Measurements from ENCODE around the gene USH2A. TPM values are rescaled to one million over a fixed set of nuclear protein-coding genes. Genes with fewer than 3 reads are reported as not detected.

Gene USH2A
- total and polyA plus RNA-seq, 2 experiments from 2014 or later: 0.24 TPM; not detected in 1

DNA sequence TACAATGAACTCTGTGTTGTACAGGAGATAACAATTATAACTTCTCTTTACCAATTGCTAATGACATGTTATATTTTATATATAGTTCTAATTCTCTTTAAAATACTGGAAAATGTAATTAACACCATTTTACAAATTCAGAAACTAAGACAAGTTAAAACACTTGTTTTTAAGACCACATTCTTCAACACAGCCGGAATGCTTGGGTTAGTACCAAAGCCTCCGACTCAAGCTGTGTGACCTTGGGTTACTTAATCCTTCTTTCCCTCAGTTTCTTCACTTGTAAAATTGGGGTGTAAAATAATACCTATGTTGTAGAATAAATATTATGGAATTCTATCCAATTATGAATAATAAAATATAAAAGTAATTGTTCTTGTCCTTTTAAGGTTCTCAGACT, 378.7 kb downstream of the USH2A start:
- TF ChIP-seq, protein P1, sequence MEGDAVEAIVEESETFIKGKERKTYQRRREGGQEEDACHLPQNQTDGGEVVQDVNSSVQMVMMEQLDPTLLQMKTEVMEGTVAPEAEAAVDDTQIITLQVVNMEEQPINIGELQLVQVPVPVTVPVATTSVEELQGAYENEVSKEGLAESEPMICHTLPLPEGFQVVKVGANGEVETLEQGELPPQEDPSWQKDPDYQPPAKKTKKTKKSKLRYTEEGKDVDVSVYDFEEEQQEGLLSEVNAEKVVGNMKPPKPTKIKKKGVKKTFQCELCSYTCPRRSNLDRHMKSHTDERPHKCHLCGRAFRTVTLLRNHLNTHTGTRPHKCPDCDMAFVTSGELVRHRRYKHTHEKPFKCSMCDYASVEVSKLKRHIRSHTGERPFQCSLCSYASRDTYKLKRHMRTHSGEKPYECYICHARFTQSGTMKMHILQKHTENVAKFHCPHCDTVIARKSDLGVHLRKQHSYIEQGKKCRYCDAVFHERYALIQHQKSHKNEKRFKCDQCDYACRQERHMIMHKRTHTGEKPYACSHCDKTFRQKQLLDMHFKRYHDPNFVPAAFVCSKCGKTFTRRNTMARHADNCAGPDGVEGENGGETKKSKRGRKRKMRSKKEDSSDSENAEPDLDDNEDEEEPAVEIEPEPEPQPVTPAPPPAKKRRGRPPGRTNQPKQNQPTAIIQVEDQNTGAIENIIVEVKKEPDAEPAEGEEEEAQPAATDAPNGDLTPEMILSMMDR (IDR thresholded peaks at IDR 0.05; ENCODE audit: low read depth, low read length): no peak
- Histone ChIP-seq H3K4me1 (ENCODE audit: low read depth) (no peaks in the 10 kb centered on the region), H3K36me3 (no peaks in the 10 kb centered on the region), H3K27ac (no peak overlapping the region), H3K9me3 (ENCODE audit: low read depth) (no peaks in the 10 kb centered on the region), H3K4me3 (no peak overlapping the region), H3K27me3 (no peaks in the 10 kb centered on the region)
- DNase-seq (ENCODE audit: low read depth in 1 of 2, low spot score in 1 of 2): no peak

DNA sequence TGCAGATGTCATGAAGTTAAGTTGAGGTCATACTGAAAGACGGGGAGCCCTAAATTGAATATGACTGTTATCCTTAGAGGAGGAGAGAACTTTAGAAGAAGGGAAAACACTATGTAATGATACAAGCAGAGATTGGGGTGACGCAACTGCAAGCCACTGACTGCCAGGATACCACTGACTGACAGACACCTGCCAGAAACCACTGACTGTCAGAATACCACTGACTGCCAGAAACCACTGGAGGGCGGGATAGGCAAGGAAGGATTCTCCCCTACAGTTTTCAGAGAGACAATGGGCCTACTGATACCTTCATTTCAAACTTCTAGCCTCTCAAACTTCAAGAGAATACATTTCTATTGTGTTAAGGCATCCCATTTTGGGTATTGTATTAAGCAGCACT, 388.7 kb downstream of the USH2A start:
- no peak overlapping the region for H3K27ac ChIP-seq
- TF ChIP-seq, protein P1 (IDR thresholded peaks at IDR 0.05; ENCODE audit: low read depth, low read length): no peak
- no peaks in the 10 kb centered on the region for H3K27me3 ChIP-seq
- no peak overlapping the region for H3K4me3 ChIP-seq
- DNase-seq (ENCODE audit: low read depth in 1 of 2, low spot score in 1 of 2): peak in 1 of 2 donors; percentile 5
- H3K36me3 ChIP-seq: no peaks in the 10 kb centered on the region
- H3K4me1 ChIP-seq (ENCODE audit: low read depth): no peaks in the 10 kb centered on the region
- H3K9me3 ChIP-seq (ENCODE audit: low read depth): no peaks in the 10 kb centered on the region

DNA sequence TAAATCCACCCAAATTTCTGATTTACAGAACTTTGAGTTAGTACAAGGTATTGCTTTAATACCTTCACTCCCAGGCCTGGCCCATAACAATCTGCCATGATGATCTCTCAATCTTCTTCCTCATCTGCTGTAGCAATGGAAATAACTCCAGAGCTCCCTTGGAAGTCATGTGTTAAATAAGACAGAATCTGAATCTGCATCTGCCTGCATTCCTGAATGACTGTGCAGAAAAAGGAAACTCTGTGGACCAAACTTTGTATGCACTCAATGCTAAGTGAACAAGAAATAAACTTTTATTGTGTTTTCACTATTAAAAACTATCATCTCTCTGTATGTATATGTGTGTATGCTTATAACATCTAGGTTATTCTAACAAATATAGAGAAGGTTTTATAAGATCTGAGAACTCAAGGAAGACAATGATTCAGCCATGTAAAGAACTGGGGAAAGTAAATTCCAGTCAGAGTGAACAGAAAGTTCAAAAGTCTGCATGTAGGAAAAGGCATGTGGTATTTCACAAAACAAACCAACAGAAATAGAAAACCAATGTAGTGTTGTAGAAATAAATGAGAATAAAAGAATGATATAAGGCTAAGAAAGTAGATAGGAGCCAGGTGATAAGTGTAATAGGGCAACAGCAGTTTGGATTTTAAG, 390.2 kb downstream of the USH2A start:
- no peaks in the 10 kb centered on the region for H3K4me1 ChIP-seq (ENCODE audit: low read depth)
- H3K4me3 ChIP-seq: no peak overlapping the region
- TF ChIP-seq, protein P1 (IDR thresholded peaks at IDR 0.05; ENCODE audit: low read depth, low read length): no peak
- DNase-seq (ENCODE audit: low read depth in 1 of 2, low spot score in 1 of 2): no peak
- no peaks in the 10 kb centered on the region for H3K9me3 ChIP-seq (ENCODE audit: low read depth)
- no peaks in the 10 kb centered on the region for H3K27me3 ChIP-seq
- H3K36me3 ChIP-seq: no peaks in the 10 kb centered on the region
- no peak overlapping the region for H3K27ac ChIP-seq

DNA sequence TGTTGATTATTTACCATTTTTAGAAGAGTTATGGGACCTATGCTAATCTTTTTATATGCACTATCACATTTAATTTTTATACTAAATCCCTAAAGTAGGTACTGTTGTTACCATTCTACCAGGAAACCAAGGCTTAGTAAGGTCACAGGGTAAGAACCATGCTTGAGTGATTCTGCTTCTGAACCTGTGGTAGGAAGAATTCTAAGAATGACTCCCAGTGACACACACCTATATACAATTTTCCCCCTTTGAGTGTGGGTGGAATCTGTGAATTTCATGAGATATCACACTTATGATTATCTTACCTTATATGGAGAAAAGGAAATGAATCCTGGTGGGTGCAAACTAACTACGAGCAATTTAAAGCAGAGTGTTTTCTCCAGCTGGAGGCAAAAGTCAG, 391.0 kb downstream of the USH2A start:
- Histone ChIP-seq H3K27ac (no peak overlapping the region), H3K27me3 (no peaks in the 10 kb centered on the region), H3K4me3 (no peak overlapping the region), H3K4me1 (ENCODE audit: low read depth) (no peaks in the 10 kb centered on the region), H3K36me3 (no peaks in the 10 kb centered on the region), H3K9me3 (ENCODE audit: low read depth) (no peaks in the 10 kb centered on the region)
- TF ChIP-seq, protein P1 (IDR thresholded peaks at IDR 0.05; ENCODE audit: low read depth, low read length): no peak
- DNase-seq (ENCODE audit: low read depth in 1 of 2, low spot score in 1 of 2): no peak

DNA sequence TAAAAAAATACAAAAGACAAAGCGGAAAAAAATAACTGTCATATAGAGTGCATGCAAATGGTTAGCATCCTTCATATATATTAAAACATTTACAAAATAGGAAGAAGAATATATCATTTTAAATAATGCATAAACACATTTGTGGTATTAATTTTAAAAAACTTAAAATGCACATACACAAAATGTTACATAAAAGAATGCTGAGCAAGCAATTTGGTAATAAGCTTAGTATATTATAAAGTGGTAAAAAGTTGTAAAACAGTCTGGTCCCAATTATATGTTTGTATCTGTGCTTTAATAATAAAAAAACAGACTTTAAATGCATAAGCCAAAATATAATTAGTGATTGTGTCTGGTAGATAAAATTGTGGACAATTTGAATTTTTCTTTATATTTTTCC, 394.6 kb downstream of the USH2A start:
- Histone ChIP-seq H3K27me3 (no peaks in the 10 kb centered on the region), H3K4me1 (ENCODE audit: low read depth) (no peaks in the 10 kb centered on the region), H3K4me3 (no peak overlapping the region), H3K9me3 (ENCODE audit: low read depth) (no peaks in the 10 kb centered on the region), H3K27ac (no peak overlapping the region), H3K36me3 (no peaks in the 10 kb centered on the region)
- TF ChIP-seq, protein P1 (IDR thresholded peaks at IDR 0.05; ENCODE audit: low read depth, low read length): no peak
- DNase-seq (ENCODE audit: low read depth in 1 of 2, low spot score in 1 of 2): no peak
